Adrenal gland (tissue), 5 donors: Measurements from ENCODE around the gene SDK1.

ENCODE experiments used
- CTCF ChIP-seq, 6 experiments: fragments of 450-650 bp in 4 of 6; fragments of 200-600 bp in 2 of 6; sonication (generic) in 1 of 6; IDR thresholded peaks; 1 replicate in 5 of 6; 2 replicates in 1 of 6; pipeline versions ENCODE4 v1.5.1 to v1.8.0; 2016 to 2021; ENCODE audit warnings: antibody characterized with exemption in 6 of 6, mild to moderate bottlenecking in 2 of 6, moderate library complexity in 1 of 6
- POLR2A ChIP-seq, 2 donors: fragments of 450-650 bp; IDR thresholded peaks; one replicate each; pipeline ENCODE4 v1.6.1; 2017; ENCODE audit warnings: antibody characterized with exemption in 2 of 2, mild to moderate bottlenecking in 2 of 2, moderate library complexity in 1 of 2
- donor health status: DM: no; HTN: no; CAD: no.

- TF ChIP-seq CTCF (IDR thresholded peaks at IDR 0.05), result no peak
- no peak for TF ChIP-seq POLR2A (IDR thresholded peaks at IDR 0.05)
Measured at GRCh38 chr7:4071370-4072058, 770.5 kb downstream of the SDK1 start.
